GM18517 (cell line): ENCODE measurements around the gene MIB2.

ENCODE experiments used
- ATAC-seq: cut with Tn5 transposase; IDR thresholded peaks from one replicate; pipeline ENCODE4 v1.9.1; 2021; ENCODE audit warnings: mild to moderate bottlenecking, moderate library complexity; ENCODE audit not compliant: unreplicated experiment

The MIB2 gene

GRCh38 chr1:1598051-1598719 lies 17.1 kb upstream of the MIB2 start:
- ATAC-seq = no peak

DNA sequence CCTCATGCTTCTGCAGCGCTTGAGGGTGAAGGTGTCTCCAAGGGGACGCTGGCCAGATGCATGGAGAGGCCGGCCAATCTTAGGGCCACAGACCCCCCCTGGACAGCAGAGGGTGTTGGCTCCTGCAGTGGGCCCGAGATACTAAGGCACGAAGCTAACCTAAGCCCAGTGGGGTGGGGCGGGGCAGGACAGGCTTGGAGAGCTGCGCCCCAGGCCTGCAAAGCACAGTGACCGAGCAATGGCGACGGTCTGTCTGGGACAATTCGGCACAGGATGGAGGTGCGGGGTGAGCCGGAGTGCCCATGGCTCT lies 16.6 kb upstream of the MIB2 start:
- no peak for ATAC-seq

DNA sequence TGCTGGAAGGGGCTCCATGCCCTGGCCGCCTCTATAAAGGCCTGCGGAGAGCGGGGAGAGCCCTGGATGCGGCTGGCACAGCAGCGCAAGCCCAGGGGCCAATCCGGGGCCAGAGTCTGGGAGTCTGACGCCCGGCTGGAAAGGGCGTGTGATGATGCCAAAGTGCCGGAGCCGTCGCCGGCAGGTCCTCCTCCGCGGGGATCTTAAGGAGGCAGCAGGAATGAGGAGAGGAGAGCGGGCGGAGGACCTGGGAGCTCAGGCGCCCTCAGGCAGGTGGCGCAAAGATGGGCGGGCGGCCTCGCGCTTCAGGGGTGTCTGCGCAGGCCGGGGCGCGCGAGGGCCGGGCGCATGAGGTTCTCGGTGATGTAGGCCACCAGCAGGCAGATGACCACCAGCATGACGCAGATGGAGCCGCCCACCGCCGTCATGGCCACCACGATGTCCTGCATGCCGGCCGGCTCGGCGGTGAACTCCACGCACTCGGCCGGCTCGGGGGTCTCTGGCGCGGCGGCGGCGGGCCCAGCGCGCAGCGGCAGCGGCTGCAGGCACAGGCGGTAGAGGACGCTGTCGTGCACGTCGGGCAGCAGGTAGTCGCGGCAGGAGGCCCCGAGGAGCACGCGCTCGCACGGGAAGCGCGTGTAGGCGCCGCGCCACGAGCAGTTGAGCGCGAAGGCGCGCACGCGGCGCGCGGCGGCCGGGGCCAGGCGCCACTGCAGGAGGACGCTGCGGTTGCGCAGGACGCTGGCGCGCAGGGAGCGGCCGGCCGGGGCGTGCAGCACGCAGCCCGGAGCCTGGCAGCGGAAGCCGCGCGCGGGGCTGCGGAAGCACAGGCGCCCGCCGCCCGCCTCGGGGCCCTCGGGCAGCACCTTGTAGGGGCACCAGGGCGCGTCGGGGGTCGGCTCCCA lies 16.0 kb upstream of the MIB2 start:
- no peak for ATAC-seq

GRCh38 chr1:1599935-1600860 lies 15.1 kb upstream of the MIB2 start, which contains the start of gene FNDC10:
TSS of gene FNDC10 (minus strand) at chr1:1600135. CDS start at chr1:1600015, 120 bp downstream.
- no peak for ATAC-seq

- no peak for ATAC-seq
Observed at GRCh38 chr1:1600861-1601563, 14.3 kb upstream of the MIB2 start.

DNA sequence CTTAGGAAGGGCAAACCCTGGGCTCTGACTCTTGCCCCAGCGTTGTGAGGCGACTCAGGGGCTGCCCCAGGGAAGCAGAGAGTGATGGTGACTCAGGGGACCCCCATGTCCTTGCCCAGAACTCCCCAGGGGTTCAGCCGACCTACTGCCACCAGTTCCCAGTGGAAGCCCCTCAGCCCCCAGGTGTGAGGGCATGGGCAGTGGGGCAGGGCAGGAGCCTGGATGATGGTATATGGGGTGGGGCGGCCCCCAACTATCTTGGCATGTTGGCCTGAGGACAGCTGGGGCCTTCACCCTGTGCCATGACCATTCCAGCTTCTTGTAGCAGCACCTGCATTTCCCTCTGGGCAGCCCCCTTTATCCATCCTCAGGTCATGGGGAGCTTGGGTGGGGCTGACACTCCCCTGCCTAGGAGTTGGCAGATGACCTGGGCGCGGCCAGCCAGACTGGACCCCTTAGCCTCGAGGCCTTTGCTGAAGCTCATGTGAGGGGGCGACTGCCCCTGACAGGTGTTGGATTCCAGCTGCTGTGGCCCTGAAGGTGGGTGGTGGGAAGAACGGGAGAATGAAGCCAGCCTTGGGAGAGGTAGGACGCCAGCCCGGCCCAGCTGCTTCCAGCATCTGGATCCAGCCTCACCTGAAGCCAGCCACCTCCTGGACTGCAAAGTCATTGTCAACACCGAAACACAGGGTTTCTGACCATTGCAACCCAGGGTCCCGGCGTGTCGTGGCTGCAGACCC lies 13.6 kb upstream of the MIB2 start:
- no peak for ATAC-seq

DNA sequence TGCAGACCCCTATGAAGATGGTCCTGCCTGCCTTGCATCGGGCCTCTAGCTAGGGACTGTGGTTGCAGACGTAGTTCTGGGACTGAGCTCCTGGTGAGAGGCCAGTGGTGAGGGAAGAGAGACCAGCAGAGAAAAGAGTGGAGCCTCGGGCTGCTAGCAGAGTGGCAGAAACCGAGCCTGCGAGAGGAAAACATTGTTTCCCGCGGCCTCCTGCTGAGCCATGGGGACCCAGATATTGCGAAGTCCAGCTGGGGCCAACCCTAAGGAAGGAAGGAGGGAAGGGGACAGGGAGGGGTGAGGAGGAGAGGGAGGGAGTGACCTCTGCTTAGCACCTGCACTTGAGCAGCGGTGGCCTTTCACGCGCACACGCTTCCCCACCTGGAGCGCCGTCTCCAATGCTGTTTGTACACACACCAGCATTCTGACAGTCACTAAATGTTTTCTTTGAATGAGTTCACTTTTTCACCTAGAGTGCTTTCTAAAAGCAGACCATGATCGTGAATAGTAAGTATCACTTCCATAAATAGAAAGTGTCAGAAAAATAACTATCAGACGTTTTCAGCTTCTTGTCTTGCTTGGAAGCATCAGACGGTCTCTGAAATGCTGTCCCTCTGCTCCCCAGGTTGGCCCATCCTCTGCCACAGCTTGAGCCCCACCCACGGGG lies 12.9 kb upstream of the MIB2 start:
- no peak for ATAC-seq

GRCh38 chr1:1602968-1603506 lies 12.3 kb upstream of the MIB2 start:
- no peak for ATAC-seq

- ATAC-seq = no peak
Observed at GRCh38 chr1:1603671-1604373, 11.5 kb upstream of the MIB2 start.

- no peak for ATAC-seq
Observed at GRCh38 chr1:1604374-1605033, 10.8 kb upstream of the MIB2 start.

GRCh38 chr1:1605034-1605591 lies 10.2 kb upstream of the MIB2 start:
- no peak for ATAC-seq

- ATAC-seq = no peak
Observed at GRCh38 chr1:1605724-1606123, 9.6 kb upstream of the MIB2 start.

- no peak for ATAC-seq
Observed at GRCh38 chr1:1606232-1606631, 9.1 kb upstream of the MIB2 start.

- ATAC-seq = no peak
Observed at GRCh38 chr1:1609822-1610485, 5.3 kb upstream of the MIB2 start.

DNA sequence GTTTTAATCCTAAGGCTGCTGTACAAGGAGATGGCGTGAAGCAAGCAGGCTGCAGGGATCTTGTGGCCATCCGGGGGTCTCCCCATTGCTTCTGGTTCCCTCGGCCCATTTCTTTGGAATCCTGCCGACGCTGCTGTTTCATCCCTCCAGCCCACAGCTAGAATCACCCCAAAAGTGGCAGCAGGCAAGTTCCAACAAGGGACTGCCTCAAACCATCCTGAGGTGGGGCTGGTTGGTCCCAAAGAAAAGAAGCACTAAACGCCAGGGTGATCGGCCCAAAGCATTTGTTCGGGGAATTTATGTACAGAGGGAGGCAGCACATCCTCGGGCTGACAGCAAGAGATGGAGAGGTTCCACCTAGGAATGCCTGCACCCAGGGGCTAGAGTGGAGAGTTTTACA lies 4.5 kb upstream of the MIB2 start:
- ATAC-seq = no peak

DNA sequence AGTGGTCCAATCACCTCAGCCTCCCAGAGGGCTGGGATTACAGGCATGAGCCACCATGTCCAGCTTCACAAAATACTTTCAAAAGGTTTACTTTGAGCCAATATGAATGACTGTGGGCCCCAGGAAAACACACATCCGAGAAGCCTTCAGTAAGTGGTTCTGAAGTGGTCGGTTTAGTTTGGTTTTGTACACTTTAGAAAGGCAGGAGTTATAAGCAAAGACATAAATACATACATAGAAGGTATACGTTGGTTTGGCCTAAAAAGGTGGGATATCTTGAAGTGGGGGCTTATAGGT lies 3.2 kb upstream of the MIB2 start:
- ATAC-seq = no peak

DNA sequence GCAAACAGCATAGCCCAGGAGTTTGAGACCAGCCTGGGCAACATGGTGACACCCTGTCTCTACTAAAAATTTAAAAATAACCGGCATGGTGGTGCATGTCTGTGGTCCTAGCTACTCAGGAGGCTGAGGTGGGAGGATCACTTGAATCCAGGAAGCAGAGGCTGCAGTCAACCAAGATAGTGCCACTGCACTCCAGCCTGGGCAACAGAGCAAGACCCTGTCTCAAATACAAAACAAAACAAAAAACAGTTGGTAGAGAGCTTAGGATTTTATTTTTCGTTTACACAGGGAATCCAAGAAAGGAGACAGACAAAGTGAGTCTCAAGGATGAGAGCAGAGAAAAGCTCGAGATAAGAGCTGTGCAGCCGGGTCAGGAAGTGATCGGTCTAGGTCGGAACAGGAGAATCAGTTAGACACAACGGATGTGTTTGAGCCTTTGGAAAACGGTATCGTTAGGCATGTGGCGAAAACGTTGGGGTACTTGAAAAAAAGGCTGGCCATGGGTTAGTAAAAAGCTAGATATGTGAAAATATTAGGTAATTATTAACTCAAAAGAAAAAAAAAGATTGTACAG lies 1.7 kb upstream of the MIB2 start:
- no peak for ATAC-seq
